Heart left ventricle (tissue), 13 donors: ENCODE measurements around the gene COP1.

Experiments used
- CTCF ChIP-seq, 12 donors: fragments of 200-600 bp; sonication (generic) in 4 of 12; IDR thresholded peaks; one replicate each; pipeline versions ENCODE4 v1.5.0 to v1.8.0; 2018 to 2022; ENCODE audit warnings: antibody characterized with exemption in 12 of 12, mild to moderate bottlenecking in 5 of 12
- POLR2A ChIP-seq, 2 donors: fragments of 450-650 bp; IDR thresholded peaks; one replicate each; pipeline ENCODE4 v1.6.1; 2017; ENCODE audit warnings: antibody characterized with exemption in 2 of 2, mild to moderate bottlenecking in 2 of 2, moderate library complexity in 2 of 2
- donor health status: ischemic (EF 13 %, LVEDD 7.1; RV severe dilation, severe dysfunction).
- donor health status: DM: no; HTN: yes; CAD: no.
- donor health status: DM: no; HTN: no; CAD: no.
- donor health status: ischemic (EF 25% LVEDD 6.9; RV normal size, moderate dysfunction).
- donor health status: ischemic (EF 25% LVEDD 5.7; RV mildly dilated, moderate dysfunction).
- donor health status: ischemic (EF 35%, LVEDD 5.7; RV mildly dilated, moderate dysfunction).
- donor health status: nonischemic (EF 11% LVEDD 7.7; RV severe dilation, severe dysfunction).
- donor health status: DM: yes; HTN: yes; CAD: no.
- donor health status: PGD.
- donor health status: ischemic (EF 29% LVEDD 5.4; RV normal size, mild dysfunction).
- donor health status: nonischemic (EF 23%, LVEDD 6.1; RV moderate dilation, normal function).

GRCh38 chr1:176225911-176226310, 18.8 kb upstream of the COP1 start:
- no peak for TF ChIP-seq CTCF (IDR thresholded peaks at IDR 0.05)
- TF ChIP-seq POLR2A (IDR thresholded peaks at IDR 0.05): no peak
